Measurements from ENCODE around the gene S100A3.

The S100A3 gene

DNA sequence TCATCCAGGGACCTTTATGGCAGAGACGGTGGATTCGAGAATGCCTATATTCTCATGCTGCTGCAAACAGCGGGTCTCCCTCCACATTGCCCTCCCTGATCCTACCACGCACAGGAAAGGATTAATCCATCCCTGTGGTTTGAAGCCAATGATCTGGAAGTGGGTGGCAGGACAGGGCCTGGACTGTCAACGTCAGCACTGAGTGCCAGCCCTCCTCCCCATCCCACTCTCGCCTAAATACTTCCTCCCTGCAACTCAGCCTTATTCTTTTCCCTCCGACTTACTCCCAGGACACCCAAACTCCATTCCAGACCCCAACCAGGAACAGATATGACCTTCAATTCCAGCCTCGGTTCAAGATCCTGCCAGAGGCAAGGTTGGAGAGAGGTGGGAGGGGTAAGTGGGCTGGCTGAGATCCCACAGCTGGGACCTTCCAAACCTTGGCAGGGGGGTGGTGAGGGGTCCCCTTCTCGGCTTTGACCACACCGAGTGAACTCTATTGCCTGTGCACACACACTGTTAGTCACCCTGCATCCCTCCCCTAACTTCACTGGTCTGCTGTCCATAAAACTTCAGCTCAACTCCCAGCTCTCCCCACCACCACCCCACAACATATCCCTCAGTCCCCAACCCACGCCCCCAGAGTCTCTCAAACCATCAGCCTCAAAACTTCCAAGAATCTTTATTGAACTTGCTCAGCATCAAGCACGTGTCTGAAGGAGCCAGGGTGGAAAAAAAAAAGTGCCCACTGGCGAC, 5.9 kb downstream of the S100A3 start:
- Histone ChIP-seq H3K14ac (ENCODE audit: low read length) (no peak overlapping the region), H2BK120ac (ENCODE audit: low read depth, low read length) (no peak overlapping the region), H3K79me1 (ENCODE audit: low read depth, low read length) (no peaks in the 10 kb centered on the region), H2BK12ac (ENCODE audit: low read length) (no peak overlapping the region), H2BK15ac (ENCODE audit: low read length) (no peak overlapping the region), H3K18ac (ENCODE audit: low read length) (peak overlapping the region; percentile 1), H3K4me2 (ENCODE audit: insufficient read depth, low read length, poor library complexity, severe bottlenecking) (no peak overlapping the region), H3K4me1 (ENCODE audit: control insufficient read depth in 2 of 2, insufficient read depth in 1 of 2, low read depth in 1 of 2, low read length in 2 of 2) (peaks cover 13 to 32% of the 10 kb centered on the region in 2 donors), H4K91ac (ENCODE audit: low read depth, low read length, poor library complexity) (no peak overlapping the region), H3K23ac (ENCODE audit: low read depth, low read length, poor library complexity) (no peak overlapping the region), H3K9ac (ENCODE audit: low read depth, low read length, poor library complexity) (no peak overlapping the region), H3K36me3 (replicated peaks in 1 of 2; ENCODE audit: control insufficient read depth in 2 of 2, insufficient read depth in 2 of 2, low read length in 2 of 2) (no peaks in the 10 kb centered on the region), H3K4ac (ENCODE audit: low read length) (no peak overlapping the region), H2AK5ac (ENCODE audit: low read depth, low read length) (peak overlapping the region; percentile 5), H3K27me3 (ENCODE audit: control insufficient read depth in 3 of 3, insufficient read depth in 3 of 3, low read depth in 1 of 3, low read length in 3 of 3) (peaks cover 0 to 23% (median 0%) of the 10 kb centered on the region in 3 experiments), H2BK5ac (ENCODE audit: low read length) (no peak overlapping the region), H3K4me3 (ENCODE audit: low read length in 2 of 2) (no peak overlapping the region), H4K8ac (ENCODE audit: low read depth, low read length) (no peak overlapping the region), H3K9me3 (replicated peaks in 1 of 2; ENCODE audit: control insufficient read depth in 2 of 2, insufficient read depth in 1 of 2, low read depth in 1 of 2, low read length in 2 of 2) (no peaks in the 10 kb centered on the region), H2AFZ (ENCODE audit: low read length) (no peak overlapping the region), H3K27ac (replicated peaks; ENCODE audit: low read length) (no peak overlapping the region)
- WGBS, 2 donors (ENCODE audit: extremely low coverage in 2 of 2, insufficient read length in 2 of 2, insufficient replicate concordance in 1 of 2): no CpG with 5 or more reads among the region's 13 CpGs
- DNase-seq (ENCODE audit: low spot score): no peak

DNA sequence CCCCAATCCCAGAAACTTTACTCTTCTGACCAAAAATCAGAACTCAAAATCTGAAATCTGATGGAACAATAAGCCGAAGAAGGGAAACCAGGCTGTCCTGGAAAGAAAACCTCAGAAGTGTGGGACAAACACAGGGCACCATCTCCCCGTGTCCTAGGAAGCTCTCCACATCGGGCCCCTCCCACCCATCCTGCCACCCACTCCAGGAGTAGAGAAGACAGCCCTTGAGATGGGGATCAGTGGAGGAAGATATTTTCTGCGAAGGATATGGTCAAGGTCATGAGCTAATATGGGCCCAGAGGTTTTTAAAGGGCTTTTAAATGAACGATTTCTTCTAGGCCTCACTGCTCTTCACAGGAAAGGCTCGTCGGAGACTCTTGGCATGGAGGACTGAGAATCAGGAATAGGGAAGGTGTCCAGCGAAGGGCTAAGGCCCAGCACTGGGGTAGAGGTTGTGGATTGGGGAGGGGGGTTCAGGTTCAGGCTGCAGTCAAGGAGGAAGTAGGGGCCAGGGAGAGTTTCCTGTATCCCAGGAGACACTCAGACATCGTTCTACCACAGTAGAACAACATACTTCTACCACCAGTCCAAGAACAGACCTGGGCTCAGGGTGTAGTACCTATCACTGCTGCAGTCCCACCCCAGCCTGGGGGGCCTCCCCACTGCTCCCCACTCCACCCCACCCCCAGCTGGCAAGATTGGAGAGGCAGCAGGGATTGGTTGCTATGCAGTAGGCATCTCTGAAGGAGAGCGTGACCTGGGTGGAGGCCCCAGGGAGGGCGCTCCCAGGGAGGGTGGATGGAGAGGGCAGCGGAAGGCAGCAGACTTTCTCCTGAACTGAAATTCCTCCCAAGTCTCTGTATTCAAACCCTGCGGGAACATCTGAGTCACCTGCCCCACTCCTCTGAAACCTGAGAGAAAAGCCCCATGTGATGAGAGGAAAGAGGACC, 7.1 kb downstream of the S100A3 start:
- no peak overlapping the region for H3K14ac ChIP-seq (ENCODE audit: low read length)
- no peak overlapping the region for H3K4me2 ChIP-seq (ENCODE audit: insufficient read depth, low read length, poor library complexity, severe bottlenecking)
- H3K79me1 ChIP-seq (ENCODE audit: low read depth, low read length): no peaks in the 10 kb centered on the region
- H2BK120ac ChIP-seq (ENCODE audit: low read depth, low read length): no peak overlapping the region
- H3K4me3 ChIP-seq (ENCODE audit: low read length in 2 of 2): no peak overlapping the region
- H3K9ac ChIP-seq (ENCODE audit: low read depth, low read length, poor library complexity): no peak overlapping the region
- no peak overlapping the region for H2BK5ac ChIP-seq (ENCODE audit: low read length)
- no peak overlapping the region for H2AFZ ChIP-seq (ENCODE audit: low read length)
- H3K36me3 ChIP-seq (replicated peaks in 1 of 2; ENCODE audit: control insufficient read depth in 2 of 2, insufficient read depth in 2 of 2, low read length in 2 of 2): no peaks in the 10 kb centered on the region
- H4K91ac ChIP-seq (ENCODE audit: low read depth, low read length, poor library complexity): no peak overlapping the region
- H3K4me1 ChIP-seq (ENCODE audit: control insufficient read depth in 2 of 2, insufficient read depth in 1 of 2, low read depth in 1 of 2, low read length in 2 of 2): peaks cover 9 to 25% of the 10 kb centered on the region in 2 donors
- H2AK5ac ChIP-seq (ENCODE audit: low read depth, low read length): no peak overlapping the region
- no peak overlapping the region for H4K8ac ChIP-seq (ENCODE audit: low read depth, low read length)
- no peak overlapping the region for H3K27ac ChIP-seq (replicated peaks; ENCODE audit: low read length)
- H3K4ac ChIP-seq (ENCODE audit: low read length): no peak overlapping the region
- DNase-seq (ENCODE audit: low spot score): no peak
- no peaks in the 10 kb centered on the region for H3K9me3 ChIP-seq (replicated peaks in 1 of 2; ENCODE audit: control insufficient read depth in 2 of 2, insufficient read depth in 1 of 2, low read depth in 1 of 2, low read length in 2 of 2)
- no peak overlapping the region for H3K18ac ChIP-seq (ENCODE audit: low read length)
- no peak overlapping the region for H2BK12ac ChIP-seq (ENCODE audit: low read length)
- WGBS, 2 donors (ENCODE audit: extremely low coverage in 2 of 2, insufficient read length in 2 of 2, insufficient replicate concordance in 1 of 2): no CpG with 5 or more reads among the region's 13 CpGs
- H3K23ac ChIP-seq (ENCODE audit: low read depth, low read length, poor library complexity): no peak overlapping the region
- no peak overlapping the region for H2BK15ac ChIP-seq (ENCODE audit: low read length)
- peaks cover 0 to 22% (median 0%) of the 10 kb centered on the region in 3 experiments for H3K27me3 ChIP-seq (ENCODE audit: control insufficient read depth in 3 of 3, insufficient read depth in 3 of 3, low read depth in 1 of 3, low read length in 3 of 3)

DNA sequence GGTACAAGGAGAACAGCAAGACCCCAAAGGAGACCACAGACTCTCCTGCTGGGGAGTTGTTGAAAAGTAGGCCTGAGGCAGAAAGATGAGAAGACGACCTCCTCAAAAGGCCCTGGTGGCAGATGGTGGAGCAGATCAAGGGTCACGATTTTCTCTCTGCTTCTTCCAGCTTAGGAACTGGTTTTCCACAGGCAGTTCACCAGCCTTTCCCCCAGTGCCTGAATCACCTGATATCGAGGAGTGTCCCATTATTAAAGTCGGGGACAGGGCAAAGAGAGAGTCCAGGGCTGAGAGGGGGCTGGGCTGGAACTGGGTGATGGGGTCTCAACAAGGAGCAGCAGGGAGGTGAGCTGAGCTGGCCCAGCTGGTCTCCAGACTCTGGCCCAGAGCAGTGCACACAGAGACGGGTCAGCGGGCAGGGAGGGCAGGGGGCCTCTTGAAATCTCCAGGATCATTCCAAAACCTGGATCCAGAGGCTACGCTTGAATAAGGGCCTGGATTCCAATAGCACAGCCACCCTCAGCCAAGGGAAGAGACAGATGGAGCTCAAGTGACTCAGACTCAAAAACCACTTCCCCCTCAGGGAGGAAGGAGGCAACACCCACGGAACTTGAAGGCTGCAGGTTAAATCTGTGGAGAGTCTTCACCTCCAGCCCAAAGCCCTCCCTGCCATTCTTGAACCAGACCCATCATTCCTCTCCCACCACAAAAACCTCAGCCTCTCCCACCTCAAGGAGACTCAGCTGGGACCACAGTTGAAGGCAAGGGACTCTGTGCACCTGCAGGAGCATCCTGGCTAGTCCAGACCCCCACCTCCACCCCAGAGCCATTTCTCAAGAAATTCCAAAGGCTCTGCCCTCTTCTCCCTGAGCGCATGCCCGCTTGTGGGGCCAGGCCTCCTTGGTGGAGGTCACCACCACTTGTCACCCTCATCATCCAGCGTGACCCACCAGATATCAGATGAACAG, 8.4 kb downstream of the S100A3 start, which contains the start of gene S100A5:
TSS of gene S100A5 (minus strand) at position 541 of the 968 bp plus-strand sequence. CDS start 743 bp downstream, outside the sequence.
- peak within 1 kb of the TSS; percentile 55 for H3K18ac ChIP-seq (ENCODE audit: low read length)
- peak within 1 kb of the TSS; percentile 19 for H2BK15ac ChIP-seq (ENCODE audit: low read length)
- no peak within 1 kb of the TSS for H3K4me2 ChIP-seq (ENCODE audit: insufficient read depth, low read length, poor library complexity, severe bottlenecking)
- no peaks in the 10 kb centered on the region for H3K79me1 ChIP-seq (ENCODE audit: low read depth, low read length)
- no peak within 1 kb of the TSS for H3K9ac ChIP-seq (ENCODE audit: low read depth, low read length, poor library complexity)
- DNase-seq (ENCODE audit: low spot score): no peak
- peak within 1 kb of the TSS; percentile 73 for H4K8ac ChIP-seq (ENCODE audit: low read depth, low read length)
- no peak within 1 kb of the TSS for H2BK5ac ChIP-seq (ENCODE audit: low read length)
- H3K23ac ChIP-seq (ENCODE audit: low read depth, low read length, poor library complexity): no peak within 1 kb of the TSS
- no peak within 1 kb of the TSS for H4K91ac ChIP-seq (ENCODE audit: low read depth, low read length, poor library complexity)
- no CpG with 5 or more reads among the region's 11 CpGs for whole genome bisulfite sequencing, 2 donors (ENCODE audit: extremely low coverage in 2 of 2, insufficient read length in 2 of 2, insufficient replicate concordance in 1 of 2)
- peak within 1 kb of the TSS; percentile 42 for H2BK12ac ChIP-seq (ENCODE audit: low read length)
- no peaks in the 10 kb centered on the region for H3K36me3 ChIP-seq (replicated peaks in 1 of 2; ENCODE audit: control insufficient read depth in 2 of 2, insufficient read depth in 2 of 2, low read length in 2 of 2)
- no peak within 1 kb of the TSS for H3K4ac ChIP-seq (ENCODE audit: low read length)
- no peak within 1 kb of the TSS for H3K4me3 ChIP-seq (ENCODE audit: low read length in 2 of 2)
- peaks cover 0 to 32% (median 0%) of the 10 kb centered on the region in 3 experiments for H3K27me3 ChIP-seq (ENCODE audit: control insufficient read depth in 3 of 3, insufficient read depth in 3 of 3, low read depth in 1 of 3, low read length in 3 of 3)
- H3K9me3 ChIP-seq (replicated peaks in 1 of 2; ENCODE audit: control insufficient read depth in 2 of 2, insufficient read depth in 1 of 2, low read depth in 1 of 2, low read length in 2 of 2): no peaks in the 10 kb centered on the region
- H2BK120ac ChIP-seq (ENCODE audit: low read depth, low read length): no peak within 1 kb of the TSS
- peak within 1 kb of the TSS; percentile 60 for H2AK5ac ChIP-seq (ENCODE audit: low read depth, low read length)
- H3K27ac ChIP-seq (replicated peaks; ENCODE audit: low read length): no peak within 1 kb of the TSS
- peaks cover 9 to 26% of the 10 kb centered on the region in 2 donors for H3K4me1 ChIP-seq (ENCODE audit: control insufficient read depth in 2 of 2, insufficient read depth in 1 of 2, low read depth in 1 of 2, low read length in 2 of 2)
- peak within 1 kb of the TSS; percentile 7 for H2AFZ ChIP-seq (ENCODE audit: low read length)
- H3K14ac ChIP-seq (ENCODE audit: low read length): no peak within 1 kb of the TSS

All from neuronal stem cell (in vitro differentiated cells).